GM12891 (cell line): ENCODE data around the gene TRPM3.

Experiments used
- PAX5 ChIP-seq: IDR thresholded peaks from 2 replicates; pipeline ENCODE4 v1.6.1; 2011; ENCODE audit warnings: low read length, moderate library complexity, mild to moderate bottlenecking; ENCODE audit not compliant: insufficient read depth, severe bottlenecking
- POLR2A ChIP-seq: IDR thresholded peaks from 2 replicates; pipeline ENCODE4 v1.6.1; 2011; ENCODE audit warnings: low read depth, low read length, control low read depth
- POLR2AphosphoS5 ChIP-seq: IDR thresholded peaks from 2 replicates; pipeline ENCODE4 v1.6.1; 2011; ENCODE audit warnings: low read depth, low read length, control low read depth
- POU2F2 ChIP-seq: IDR thresholded peaks from 2 replicates; pipeline ENCODE4 v1.6.1; 2011; ENCODE audit warnings: low read depth, mild to moderate bottlenecking, control low read depth, low read length, moderate library complexity
- SPI1 ChIP-seq: IDR thresholded peaks from 2 replicates; pipeline ENCODE4 v1.6.1; 2011; ENCODE audit warnings: low read depth, low read length, control low read depth
- TAF1 ChIP-seq: IDR thresholded peaks from 2 replicates; pipeline ENCODE4 v1.6.1; 2011; ENCODE audit warnings: low read depth, low read length, control low read depth

GRCh38 chr9:71036501-71036900, 84.9 kb downstream of the TRPM3 start:
- TF ChIP-seq POLR2A: no peak
- no peak for TF ChIP-seq SPI1
- TF ChIP-seq POLR2AphosphoS5: no peak
- no peak for TF ChIP-seq TAF1
- TF ChIP-seq PAX5: no peak
- no peak for TF ChIP-seq POU2F2
